Endothelial cell of hepatic sinusoid (primary cell): Measurements from ENCODE around the gene MAD2L1.

ENCODE experiments used
- in situ Hi-C: cut with HindIII; loops from 2 replicates; pipeline ENCODE4 v1.10.0; 2017; ENCODE audit warnings: low sequenced_read_pairs

MAD2L1 gene

DNA sequence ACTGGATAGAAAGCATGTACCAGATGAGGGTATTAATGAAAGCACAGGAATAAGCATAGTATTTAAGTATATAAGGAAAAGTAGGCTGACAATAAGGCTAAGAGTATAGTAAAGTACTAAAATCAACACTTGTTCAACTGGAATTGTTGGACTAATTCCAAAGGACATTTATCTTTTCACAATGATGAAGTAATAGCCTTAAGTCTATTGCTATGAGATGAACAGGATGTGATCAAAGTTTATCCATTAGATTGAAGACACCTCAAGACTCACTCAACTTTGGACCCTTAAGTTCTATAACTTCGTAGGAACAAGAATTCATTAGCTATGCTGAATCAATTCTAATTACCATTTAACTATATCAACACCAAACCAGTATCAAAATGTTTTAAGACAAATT, 7.6 kb downstream of the MAD2L1 start:
- in situ Hi-C loops: no loop called here

- in situ Hi-C loops: no loop called here
These were observed 9.2 kb downstream of the MAD2L1 start for GRCh38 chr4:120057416-120057815.

DNA sequence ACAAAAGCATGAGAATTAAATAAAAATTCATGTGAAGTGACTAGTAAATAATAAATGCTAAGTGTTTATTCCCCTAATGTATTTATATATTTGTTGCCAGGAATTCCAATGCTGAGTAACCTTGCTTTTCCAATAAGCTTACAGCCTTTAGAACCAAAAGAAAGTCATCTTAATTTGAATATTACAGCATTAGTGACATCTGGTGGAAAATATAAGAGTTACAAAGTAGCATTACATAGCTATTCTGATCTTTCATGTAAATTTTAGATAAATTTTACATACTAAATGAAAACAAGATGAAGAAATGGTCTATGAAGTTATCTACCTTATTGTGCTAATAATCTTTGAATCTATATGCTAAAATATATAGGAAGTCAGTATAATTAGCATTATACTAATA, 10.4 kb downstream of the MAD2L1 start:
- in situ Hi-C loops: no loop called here

GRCh38 chr4:120055795-120056194, 10.9 kb downstream of the MAD2L1 start:
- in situ Hi-C loops: no loop called here

GRCh38 chr4:120055162-120055561, 11.5 kb downstream of the MAD2L1 start:
- in situ Hi-C loops: no loop called here

GRCh38 chr4:120053911-120054310, 12.7 kb downstream of the MAD2L1 start:
- in situ Hi-C loops: no loop called here

- in situ Hi-C loops: no loop called here
These were observed 13.8 kb downstream of the MAD2L1 start for GRCh38 chr4:120052856-120053255.

- in situ Hi-C loops: no loop called here
These were observed 15.4 kb downstream of the MAD2L1 start for GRCh38 chr4:120051253-120051652.

GRCh38 chr4:120049732-120050494, 16.7 kb downstream of the MAD2L1 start:
- in situ Hi-C loops: loop anchor here (5.0 to 25.0 kb wide), 3 partner anchors 73 to 1063 kb away; no protein-coding TSS in a partner anchor

GRCh38 chr4:120043828-120044227, 22.8 kb downstream of the MAD2L1 start:
- in situ Hi-C loops: loop anchor here (25.0 kb wide), 1 partner anchor 1057 kb away; no protein-coding TSS in a partner anchor

- in situ Hi-C loops: loop anchor here (25.0 kb wide), 1 partner anchor 1050 kb away; no protein-coding TSS in a partner anchor
These were observed 29.2 kb downstream of the MAD2L1 start for GRCh38 chr4:120037411-120037810.

DNA sequence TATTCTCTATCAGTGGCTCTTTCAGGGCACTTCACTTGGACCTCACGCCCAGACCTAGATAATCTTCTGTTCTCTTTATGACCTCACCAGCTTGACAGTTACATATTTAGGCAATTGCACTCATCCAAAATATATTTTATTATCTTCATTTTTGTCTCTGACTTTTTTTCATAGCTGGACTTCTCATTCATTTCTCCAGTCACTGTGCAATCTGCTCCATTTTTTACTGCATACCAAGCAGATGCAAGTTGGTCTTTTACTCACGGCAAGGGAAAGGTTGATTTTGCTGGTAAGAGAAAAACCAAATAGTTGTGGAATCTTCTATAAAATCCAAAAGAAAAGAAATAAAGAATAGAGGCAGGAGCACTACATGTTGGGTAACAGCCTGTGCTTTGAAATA, 31.7 kb downstream of the MAD2L1 start:
- in situ Hi-C loops: loop anchor here (25.0 kb wide), 1 partner anchor 1048 kb away; no protein-coding TSS in a partner anchor

GRCh38 chr4:120026853-120027252, 39.8 kb downstream of the MAD2L1 start:
- in situ Hi-C loops: loop anchor here (25.0 kb wide), 1 partner anchor 1040 kb away; no protein-coding TSS in a partner anchor

DNA sequence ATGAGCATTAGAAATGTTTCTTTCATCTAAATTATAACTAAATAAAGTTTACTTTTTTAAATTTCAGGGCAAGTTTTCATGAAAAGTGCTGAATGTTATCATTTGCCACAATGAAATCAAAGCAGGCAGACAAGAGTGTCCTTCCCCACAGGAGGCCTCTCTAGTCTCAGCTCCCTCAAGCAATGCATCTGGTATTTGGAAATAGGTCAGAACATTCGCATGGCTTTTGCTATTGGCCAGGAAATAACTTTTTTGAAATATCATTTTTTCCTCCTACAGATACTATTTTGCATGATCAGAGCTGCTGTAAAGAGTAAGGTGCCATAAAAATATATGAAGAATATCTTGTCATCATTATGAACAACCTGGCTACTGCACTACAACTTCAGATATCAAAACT, 41.1 kb downstream of the MAD2L1 start:
- in situ Hi-C loops: loop anchor here (25.0 kb wide), 1 partner anchor 1038 kb away; no protein-coding TSS in a partner anchor

- in situ Hi-C loops: no loop called here
These were observed 47.9 kb downstream of the MAD2L1 start for GRCh38 chr4:120018786-120019185.

GRCh38 chr4:120017939-120018692, 48.5 kb downstream of the MAD2L1 start:
- in situ Hi-C loops: no loop called here

GRCh38 chr4:120011725-120012124, 54.9 kb downstream of the MAD2L1 start:
- in situ Hi-C loops: no loop called here

- in situ Hi-C loops: no loop called here
These were observed 56.0 kb downstream of the MAD2L1 start for GRCh38 chr4:120010646-120011045.

DNA sequence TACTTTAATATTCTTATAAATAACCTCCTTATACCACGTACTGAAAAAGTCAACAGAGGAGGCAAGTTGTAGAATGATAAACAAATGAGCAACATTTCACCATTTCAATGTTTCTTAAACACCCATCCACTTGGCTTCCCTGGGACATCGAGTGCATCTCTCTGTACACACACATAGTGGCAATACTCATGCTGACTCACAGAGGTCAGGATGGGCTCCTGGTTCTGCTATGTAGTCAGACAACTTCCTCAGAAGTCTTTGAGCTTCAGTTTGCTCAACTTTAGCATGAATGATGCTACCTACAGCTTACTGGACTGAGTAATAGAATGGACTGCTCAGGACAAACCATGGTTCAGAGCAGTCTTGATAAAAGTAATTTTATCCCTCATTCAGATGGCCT, 56.9 kb downstream of the MAD2L1 start:
- in situ Hi-C loops: no loop called here

DNA sequence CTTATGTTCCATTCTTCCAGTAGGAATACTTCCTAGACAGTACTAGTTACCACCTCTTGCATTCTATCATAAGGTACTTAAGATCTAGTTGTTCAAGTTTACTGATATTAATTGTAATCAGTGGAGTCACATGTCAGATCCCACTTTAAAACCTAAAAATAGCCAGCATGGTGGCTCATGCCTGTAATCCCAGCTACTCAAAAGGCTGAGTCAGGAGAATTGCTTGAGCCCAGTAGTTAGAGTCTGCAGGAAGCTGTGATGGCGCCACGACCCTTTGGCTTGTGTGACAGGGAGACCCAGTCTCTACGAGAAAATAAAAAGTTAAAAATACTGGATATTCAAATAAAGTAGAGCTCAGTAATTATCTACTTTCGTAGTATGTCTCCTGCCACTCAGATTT, 57.7 kb downstream of the MAD2L1 start:
- in situ Hi-C loops: no loop called here

DNA sequence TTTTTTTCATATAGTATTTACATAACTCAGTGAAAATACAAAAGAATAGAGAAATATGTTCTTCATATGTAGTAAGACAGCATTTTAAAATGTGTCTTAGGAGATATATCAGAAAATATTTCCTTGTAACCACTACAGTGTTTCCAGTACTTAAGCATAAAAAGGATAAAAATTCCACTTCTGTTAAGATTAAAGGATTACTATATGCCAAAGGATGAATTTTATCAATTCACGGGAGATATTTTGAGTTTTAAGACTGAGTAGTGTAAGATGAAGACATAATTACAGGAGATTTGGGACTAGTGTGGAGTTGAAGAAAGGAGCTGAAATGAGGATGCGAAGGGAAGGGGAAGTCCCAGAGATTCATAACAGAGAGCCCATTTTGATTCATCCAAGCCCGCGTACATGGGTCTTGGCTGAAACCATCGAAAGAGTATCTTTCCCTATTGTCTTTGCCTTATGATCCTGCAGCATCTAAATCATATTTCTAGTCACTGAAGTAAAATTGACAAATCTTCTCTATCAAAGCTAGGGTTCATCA, 58.7 kb downstream of the MAD2L1 start:
- in situ Hi-C loops: no loop called here
